ENCODE results near the gene SPIRE1.
"Not testable (repeated sequence)": the region's sequence is repeated elsewhere in the genome, so short reads cannot be mapped to it uniquely, and the experiment has no call there.

Gene SPIRE1

DNA sequence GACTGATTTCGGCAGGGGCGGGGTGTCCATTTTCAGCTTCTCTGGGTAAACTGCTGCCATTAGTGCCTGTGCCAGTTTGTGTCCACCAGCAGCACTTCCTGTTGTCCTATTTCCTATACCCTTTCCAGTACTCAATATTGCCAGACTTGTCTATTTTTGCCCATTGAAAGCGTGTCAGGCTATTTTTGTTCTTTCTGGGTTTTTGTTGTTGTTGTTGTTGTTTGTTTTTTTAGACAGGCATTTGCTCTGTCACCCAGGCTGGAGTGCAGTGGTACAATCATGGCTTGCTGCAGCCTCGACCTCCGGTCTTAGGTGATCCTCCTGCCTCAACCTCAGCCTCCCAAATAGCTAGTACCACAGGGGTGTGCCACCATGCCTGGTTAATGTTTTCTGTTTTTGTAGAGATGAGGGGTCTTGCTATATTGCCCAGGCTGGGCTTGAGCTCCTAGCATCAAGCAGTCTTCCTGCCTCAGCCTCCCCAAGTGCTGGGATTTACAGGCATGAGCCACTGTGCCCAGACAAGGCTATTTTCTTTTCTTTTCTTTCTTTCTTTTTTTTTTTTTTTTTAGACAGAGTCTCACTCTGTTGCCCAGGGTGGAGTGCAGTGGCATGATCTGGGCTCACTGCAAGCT, 241.7 kb downstream of the SPIRE1 start:
- DNase-seq (ENCODE audit: low read depth): no peak

DNA sequence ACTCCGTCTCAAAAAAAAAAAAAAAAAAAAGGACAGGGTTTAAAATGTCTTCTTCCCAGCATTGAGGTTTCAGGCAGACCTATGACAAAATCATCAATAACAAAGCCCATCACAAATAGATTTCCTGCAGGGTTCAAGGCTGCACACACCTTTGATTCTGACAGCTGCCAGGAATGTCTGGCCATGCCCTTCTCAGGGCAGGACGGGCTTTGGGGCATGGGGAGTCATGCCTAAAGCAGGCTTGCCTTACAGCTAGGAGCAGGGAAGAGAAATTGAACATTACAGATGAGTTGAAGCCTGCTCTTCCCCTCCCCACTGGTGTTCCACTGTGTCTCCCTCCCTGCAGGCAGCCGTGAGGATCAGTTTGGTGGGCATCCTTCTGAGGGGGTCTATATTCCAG, 246.5 kb downstream of the SPIRE1 start:
- DNase-seq (ENCODE audit: low read depth): no peak

DNA sequence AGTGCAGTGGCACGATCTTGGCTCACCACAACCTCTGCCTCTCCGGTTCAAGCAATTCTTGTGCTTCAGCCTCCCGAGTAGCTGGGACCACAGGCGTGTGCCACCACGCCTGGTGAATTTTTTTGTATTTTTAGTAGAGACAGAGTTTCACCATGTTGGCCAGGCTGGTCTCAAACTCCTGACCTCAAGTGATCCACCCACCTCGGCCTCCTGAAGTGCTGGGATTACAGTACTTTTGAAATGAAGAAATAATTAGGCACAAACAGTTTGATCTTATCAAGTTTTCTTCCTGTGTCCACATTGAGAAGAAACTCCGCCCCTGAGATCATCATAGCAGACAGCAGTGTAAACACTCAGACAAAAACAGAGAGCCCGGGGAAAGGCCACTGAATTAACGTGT, 247.2 kb downstream of the SPIRE1 start:
- DNase-seq (ENCODE audit: low read depth): not testable (repeated sequence)

DNA sequence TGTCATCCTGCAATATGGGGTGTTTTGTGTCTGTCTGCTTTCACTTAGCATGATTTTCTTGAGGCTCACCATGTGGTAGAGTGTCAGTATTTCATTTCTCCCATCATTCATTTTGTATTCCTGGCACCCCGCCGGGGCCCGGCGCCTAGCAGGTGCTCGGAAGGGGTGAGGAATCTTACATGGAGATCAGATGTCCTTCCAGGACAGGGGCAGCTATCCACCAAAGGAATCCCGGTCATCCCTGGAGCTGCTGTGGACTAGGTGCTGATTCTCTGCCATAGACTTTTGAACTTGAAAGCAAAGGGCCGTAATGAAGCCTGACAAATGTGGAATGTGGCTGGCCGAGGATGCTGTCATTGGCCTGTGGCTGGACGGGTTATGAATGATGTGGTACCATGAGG, 247.8 kb downstream of the SPIRE1 start:
- no peak for DNase-seq (ENCODE audit: low read depth)

DNA sequence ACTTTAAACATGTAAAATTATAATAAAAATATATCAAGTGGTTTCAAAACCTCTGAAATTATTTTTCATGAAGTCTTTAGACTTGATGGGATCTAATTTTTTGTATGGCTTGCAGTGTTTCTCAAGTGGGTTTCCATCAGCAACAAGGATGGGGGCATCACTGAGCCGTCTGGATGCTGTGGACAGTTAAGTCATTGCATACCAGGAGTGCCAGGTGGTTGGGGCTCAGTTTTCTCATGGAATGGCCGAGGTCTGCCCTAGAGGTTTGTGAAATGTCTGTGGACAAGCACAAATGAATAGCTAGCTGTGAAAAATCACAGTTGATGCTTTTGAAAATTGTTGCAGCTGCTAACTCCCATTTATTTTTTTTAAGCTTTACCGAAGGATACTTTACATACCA, 248.4 kb downstream of the SPIRE1 start:
- DNase-seq (ENCODE audit: low read depth): no peak

DNA sequence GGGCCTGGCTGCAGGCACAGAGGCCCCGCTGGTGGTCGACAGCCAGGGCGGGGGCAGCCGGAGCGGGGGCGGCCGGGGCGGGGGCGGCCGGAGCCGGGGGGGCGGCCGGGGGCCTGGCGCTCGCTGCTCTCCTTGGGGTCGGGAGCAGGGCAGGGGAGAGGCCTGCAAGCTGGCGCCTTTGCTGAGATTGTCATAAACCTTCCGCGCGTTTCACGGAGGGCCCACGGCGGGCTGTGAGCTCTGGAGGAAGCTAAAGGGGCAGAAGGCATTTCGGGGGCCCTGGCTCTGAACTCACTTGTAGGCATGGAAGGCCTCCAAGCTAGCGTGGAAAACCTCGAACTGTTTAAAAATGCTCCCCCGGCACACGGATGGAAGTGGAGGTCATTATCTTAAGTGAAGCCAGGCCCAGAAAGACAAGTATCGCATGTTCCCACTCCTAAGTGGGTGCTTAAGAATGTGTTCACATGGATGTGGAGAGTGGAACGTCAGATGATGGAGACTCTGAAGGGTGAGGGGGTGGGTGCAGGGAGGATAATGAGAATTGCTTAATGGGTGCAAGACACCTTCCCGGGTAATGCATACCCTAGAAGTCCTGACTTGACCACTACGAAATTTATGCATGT, 249.5 kb downstream of the SPIRE1 start:
- no peak for DNase-seq (ENCODE audit: low read depth)

DNA sequence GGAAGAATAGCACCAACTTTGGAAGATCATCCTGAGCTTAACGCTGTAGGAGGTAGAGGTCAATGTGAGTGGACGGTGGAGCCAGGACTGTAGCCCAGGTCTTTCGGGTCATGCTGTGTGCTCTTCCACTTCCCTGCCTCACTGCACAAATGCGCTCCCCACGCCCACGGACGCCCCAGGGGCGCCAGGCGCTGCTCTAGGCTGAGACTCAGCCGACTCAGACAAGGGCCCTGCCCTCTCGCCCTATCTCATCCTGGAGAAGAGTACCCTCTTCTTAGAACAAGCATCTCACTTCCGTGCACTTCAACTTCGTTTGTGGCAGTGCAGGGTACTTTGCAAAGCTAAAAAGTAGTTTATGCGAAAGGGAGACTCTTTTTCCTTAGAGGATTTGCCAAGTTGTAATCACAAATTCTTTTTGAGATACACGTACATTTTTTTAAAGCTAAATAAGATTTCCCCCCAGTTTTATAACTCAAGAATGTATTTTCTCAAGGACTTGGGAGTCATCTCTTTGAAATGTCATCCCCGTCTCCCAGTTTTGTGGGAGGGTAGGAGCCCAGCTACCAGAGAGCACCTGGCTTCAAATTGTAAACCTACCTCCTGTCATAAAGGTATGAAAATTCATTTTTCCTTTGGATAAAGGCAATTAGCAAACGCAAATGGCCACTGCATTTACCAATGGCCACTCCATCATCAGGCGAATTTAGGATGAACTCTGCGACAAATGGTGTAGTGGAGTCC, 251.4 kb downstream of the SPIRE1 start:
- no peak for DNase-seq (ENCODE audit: low read depth)

DNA sequence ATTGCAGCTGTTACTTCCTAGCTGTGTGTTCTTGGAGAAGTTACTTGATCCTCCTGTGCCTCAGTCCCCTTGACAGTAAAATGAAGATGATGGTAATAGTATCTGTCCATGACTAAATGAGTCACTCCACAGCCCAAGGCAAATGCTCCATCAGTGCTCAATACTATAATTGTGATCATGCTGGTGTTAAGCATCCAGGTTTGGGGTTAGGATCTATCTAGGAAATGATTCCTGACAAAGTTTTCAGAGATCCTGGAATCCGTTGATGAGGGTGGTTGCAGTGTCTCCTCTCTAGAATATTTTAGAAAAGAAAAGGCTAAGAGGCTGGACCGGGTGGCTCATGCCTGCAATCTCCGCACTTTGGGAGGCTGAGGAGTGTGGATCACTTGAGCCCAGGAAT, 252.8 kb downstream of the SPIRE1 start:
- DNase-seq (ENCODE audit: low read depth): no peak

DNA sequence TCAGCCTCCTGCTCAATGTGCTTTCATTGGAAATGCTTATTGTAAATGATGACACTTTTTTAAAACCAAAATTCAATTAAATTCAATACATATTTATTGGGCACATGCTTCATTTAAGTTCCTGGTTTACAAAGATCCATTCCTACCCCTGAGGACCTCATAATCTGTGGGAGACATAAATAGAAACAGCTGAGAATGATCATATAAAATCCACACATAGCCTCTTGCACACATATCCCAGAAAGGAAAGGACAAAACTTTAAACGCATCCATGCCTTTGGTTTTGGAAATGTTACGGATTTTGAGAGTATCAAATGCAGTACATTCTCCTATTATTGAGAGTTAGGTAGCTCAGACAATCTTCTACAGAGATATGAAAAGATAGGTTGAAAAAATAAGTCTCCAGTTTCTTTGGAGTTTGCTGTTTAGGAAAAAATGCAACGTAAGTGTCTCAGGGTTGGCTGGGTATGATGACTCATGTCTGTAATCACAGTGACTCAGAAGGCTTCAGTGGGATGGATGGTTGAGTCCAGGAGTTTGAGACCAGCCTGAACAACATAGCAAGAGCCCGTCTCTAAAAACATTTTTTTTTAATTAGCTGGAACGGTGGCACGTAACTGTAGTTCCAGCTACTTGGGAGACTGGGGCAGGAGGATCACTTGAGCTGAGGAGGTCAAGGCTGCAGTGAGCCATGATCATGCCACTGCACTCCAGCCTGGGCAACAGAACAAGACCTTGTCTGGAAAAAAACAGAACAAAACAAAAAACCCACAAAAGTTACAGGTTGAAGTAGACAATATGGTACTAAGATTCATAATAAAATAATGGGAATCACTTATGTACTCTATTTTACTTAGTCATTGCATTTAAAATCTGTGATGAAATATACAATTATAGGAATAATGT, 254.1 kb downstream of the SPIRE1 start:
- DNase-seq (ENCODE audit: low read depth): no peak

DNA sequence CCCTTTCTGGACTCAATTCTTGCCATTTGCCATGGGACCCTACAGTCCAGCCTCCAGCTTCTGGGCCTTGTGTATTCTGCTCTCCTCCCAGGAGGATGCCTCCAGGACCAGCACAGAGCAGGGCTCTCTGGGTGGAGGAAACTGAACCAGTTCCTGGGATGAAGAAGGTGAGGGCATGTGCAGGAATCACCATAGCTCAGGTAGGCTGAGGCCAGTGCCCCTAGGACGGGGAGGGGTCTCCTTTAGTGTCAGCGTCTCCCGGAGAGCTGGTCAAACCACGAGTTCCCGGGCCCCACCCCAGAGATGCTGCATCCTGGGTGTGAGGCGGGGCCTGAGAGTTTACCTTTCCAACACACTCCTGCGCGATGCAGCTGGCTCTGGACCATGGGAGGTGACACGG, 256.0 kb downstream of the SPIRE1 start:
- no peak for DNase-seq (ENCODE audit: low read depth)

DNA sequence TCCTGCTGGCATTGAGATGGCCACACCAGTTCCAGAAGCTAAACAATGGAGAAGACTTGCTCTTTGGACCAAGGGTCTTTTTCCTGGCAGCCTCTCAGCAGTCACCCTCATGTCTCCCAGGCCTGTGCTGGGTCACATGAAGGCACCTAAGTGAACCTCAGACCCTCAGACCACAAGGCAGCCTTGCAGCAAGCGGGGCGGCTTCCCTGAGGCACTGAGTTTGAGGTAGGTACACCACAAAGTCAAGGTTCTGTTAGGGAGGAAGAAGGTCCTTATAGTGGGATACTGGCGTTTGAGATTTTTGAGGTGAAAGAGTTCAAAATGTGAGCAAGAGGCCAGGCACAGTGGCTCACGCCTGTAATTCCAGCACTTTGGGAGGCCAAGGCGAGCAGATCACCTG, 258.7 kb downstream of the SPIRE1 start:
- DNase-seq (ENCODE audit: low read depth): no peak

DNA sequence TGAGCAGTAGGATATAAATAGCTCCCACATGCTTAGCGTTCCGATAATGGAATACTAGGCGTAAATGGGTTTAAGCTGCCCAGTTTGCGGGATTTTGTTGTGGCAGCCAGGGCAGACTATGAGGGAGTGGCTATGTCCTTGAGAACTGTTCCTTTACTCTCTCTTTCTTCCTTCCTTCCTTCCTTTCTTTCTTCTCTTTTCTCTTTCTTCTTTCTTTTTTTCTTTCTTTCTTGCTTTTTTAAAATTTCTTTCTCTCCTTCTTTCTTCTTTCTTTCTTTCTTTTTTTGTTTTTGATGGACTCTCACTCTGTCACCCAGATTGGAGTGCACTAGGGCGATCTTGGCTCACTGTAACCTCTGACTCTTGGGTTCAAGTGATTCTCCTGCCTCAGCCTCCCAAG, 259.3 kb downstream of the SPIRE1 start:
- DNase-seq (ENCODE audit: low read depth): no peak

DNA sequence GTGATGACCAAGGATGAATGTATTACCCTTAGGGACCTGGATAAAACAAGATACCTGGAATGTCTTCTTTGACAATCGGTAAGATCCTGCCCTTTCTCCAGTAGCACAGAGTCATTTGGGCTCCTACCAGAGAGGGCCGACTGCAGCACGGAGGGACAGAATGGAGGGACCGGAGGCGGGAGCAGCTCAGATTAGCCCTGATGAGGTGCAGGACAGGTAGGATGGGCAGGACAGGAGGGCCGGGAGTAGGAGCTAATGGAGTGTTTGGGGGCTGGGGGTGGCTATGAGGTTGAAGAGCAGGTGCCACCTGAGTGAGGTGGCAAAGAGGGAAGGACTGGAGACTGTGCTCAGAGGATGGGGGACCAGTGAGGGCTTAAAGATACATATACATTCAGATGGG, 260.1 kb downstream of the SPIRE1 start:
- no peak for DNase-seq (ENCODE audit: low read depth)

DNA sequence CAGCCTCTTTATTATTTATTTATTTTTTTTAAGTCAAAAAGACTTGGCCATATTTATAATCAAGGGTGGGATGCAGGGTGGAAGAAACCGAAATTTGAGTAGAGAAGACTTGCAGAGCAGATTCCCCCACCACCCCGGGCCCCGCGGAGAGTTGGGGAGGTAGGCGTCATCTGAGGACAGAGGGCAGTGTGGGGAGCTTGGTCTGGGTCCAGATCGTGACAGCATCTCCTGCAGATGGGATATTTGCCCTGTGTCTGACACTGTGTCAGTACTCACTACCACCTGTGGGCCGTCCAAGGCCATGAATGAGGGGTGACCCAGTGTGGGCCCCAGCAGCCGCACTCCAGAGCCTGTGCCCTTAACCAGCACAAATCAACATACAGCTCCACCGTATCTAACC, 260.7 kb downstream of the SPIRE1 start:
- DNase-seq (ENCODE audit: low read depth): no peak

All from stimulated activated CD8-positive, alpha-beta memory T cell treated with anti-CD3 and anti-CD28 coated beads, Interleukin-12 subunit alpha, Interleukin-12 subunit beta, amount 100 ng/mL, for 1 hour (primary cell).